ENCODE data around the gene TCHP.

DNA sequence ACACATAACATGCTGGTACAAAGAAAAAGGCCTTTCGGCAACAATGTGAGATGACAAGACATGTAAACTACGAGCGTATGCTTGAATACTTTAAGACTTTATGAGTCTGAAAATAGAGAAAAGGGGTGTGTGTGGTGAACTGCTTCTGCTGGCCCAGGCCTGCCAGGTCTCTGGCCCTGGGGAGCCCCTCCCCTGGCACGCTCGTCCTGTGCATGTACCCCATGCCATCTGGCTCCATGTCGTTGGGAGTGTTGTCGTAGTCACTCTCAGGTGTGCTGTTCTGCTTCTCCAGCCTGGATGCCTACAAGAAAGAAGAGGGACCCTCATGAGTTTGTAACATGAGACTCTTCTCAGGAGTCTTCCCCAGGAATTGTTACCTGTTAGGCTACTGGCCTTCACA, 38.9 kb downstream of the TCHP start:
- TF ChIP-seq, protein P1, sequence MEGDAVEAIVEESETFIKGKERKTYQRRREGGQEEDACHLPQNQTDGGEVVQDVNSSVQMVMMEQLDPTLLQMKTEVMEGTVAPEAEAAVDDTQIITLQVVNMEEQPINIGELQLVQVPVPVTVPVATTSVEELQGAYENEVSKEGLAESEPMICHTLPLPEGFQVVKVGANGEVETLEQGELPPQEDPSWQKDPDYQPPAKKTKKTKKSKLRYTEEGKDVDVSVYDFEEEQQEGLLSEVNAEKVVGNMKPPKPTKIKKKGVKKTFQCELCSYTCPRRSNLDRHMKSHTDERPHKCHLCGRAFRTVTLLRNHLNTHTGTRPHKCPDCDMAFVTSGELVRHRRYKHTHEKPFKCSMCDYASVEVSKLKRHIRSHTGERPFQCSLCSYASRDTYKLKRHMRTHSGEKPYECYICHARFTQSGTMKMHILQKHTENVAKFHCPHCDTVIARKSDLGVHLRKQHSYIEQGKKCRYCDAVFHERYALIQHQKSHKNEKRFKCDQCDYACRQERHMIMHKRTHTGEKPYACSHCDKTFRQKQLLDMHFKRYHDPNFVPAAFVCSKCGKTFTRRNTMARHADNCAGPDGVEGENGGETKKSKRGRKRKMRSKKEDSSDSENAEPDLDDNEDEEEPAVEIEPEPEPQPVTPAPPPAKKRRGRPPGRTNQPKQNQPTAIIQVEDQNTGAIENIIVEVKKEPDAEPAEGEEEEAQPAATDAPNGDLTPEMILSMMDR (IDR thresholded peaks at IDR 0.05): no peak
- TF ChIP-seq POLR2A (IDR thresholded peaks at IDR 0.05): no peak
- no peak for TF ChIP-seq EP300 (IDR thresholded peaks at IDR 0.05)
